IMR-90 (cell line): Measurements from ENCODE around the gene MAMDC4. TPM values are rescaled to one million over a fixed set of nuclear protein-coding genes. Genes with fewer than 3 reads are reported as not detected.
"Not testable (repeated sequence)": the region's sequence is repeated elsewhere in the genome, so short reads cannot be mapped to it uniquely, and the experiment has no call there.

ENCODE experiments used
- ATAC-seq: fragments of 200-7000 bp; cut with Tn5 transposase; 2 replicates; pipeline ENCODE4 v1.9.1; 2020; ENCODE audit warnings: low read depth, mild to moderate bottlenecking, moderate library complexity
- BruUV-seq: library from RNA; stranded (reverse); fragments of 400-500 nt; replicated peaks from 2 replicates; lab custom pipeline; 2021; lab: Mats Ljungman, UMichigan
- CTCF ChIA-PET: fragments of 300-600 bp; formaldehyde crosslinking; extraction: SDS; loops from one replicate; lab custom pipeline; 2021; ENCODE audit warnings: antibody characterized with exemption; lab: Yijun Ruan, JAX
- POLR2A ChIA-PET: fragments of 300-600 bp; sonication (Branson Sonifier 250); formaldehyde crosslinking; loops from one replicate; lab custom pipeline; 2022; ENCODE audit warnings: antibody characterized with exemption; ENCODE audit not compliant: unreplicated experiment; lab: Charles Lee
- DNase-seq: peaks from one replicate; pipeline ENCODE4 v3.0.0; 2013
- H2AFZ ChIP-seq: replicated peaks from 2 replicates; pipeline ENCODE3; 2013; ENCODE audit warnings: low read length, mild to moderate bottlenecking; ENCODE audit not compliant: poor library complexity
- H2AK5ac ChIP-seq: 2 replicates; pipeline ENCODE4 v1.6.1; 2013; ENCODE audit warnings: low read depth, low read length, inconsistent platforms
- H2AK9ac ChIP-seq: replicated peaks from 2 replicates; pipeline ENCODE3; 2013; ENCODE audit warnings: mild to moderate bottlenecking, low read depth, low read length, moderate library complexity; ENCODE audit not compliant: poor library complexity
- H2BK120ac ChIP-seq: 2 replicates; pipeline ENCODE4 v1.6.1; 2013; ENCODE audit warnings: low read depth, low read length, inconsistent platforms
- H2BK15ac ChIP-seq: 3 replicates; pipeline ENCODE4 v1.6.1; 2013; ENCODE audit warnings: low read depth, low read length, inconsistent platforms
- H2BK20ac ChIP-seq: 2 replicates; pipeline ENCODE4 v1.6.1; 2013; ENCODE audit warnings: low read depth, mild to moderate bottlenecking, inconsistent platforms, low read length, moderate library complexity
- H2BK5ac ChIP-seq: 2 replicates; pipeline ENCODE4 v1.6.1; 2013; ENCODE audit warnings: mild to moderate bottlenecking, low read depth, low read length, inconsistent platforms; ENCODE audit not compliant: poor library complexity, severe bottlenecking
- H3K14ac ChIP-seq: replicated peaks from 2 replicates; pipeline ENCODE4 v1.6.1; 2013; ENCODE audit warnings: low read depth, low read length, inconsistent platforms
- H3K18ac ChIP-seq: 2 replicates; pipeline ENCODE4 v1.6.1; 2013; ENCODE audit warnings: low read depth, low read length, control low read depth
- H3K23ac ChIP-seq: 2 replicates; pipeline ENCODE4 v1.6.1; 2013; ENCODE audit warnings: low read depth, low read length, inconsistent platforms
- H3K27ac ChIP-seq: 2 replicates; pipeline ENCODE4 v1.5.1; 2013; ENCODE audit warnings: mild to moderate bottlenecking, control low read depth, low read length; ENCODE audit not compliant: insufficient read depth
- H3K27me3 ChIP-seq: 2 replicates; pipeline ENCODE4 v1.6.1; 2013; ENCODE audit warnings: low read length; ENCODE audit not compliant: control insufficient read depth, insufficient read depth
- H3K36me3 ChIP-seq: 2 replicates; pipeline ENCODE4 v1.6.1; 2013; ENCODE audit warnings: low read length, mixed read lengths; ENCODE audit not compliant: control insufficient read depth, insufficient read depth
- H3K4ac ChIP-seq: 2 replicates; pipeline ENCODE4 v1.6.1; 2013; ENCODE audit warnings: low read depth, low read length, inconsistent platforms
- H3K4me1 ChIP-seq: 2 replicates; pipeline ENCODE4 v1.6.1; 2013; ENCODE audit warnings: low read length, mixed read lengths; ENCODE audit not compliant: control insufficient read depth, insufficient read depth
- H3K4me2 ChIP-seq: 2 replicates; pipeline ENCODE4 v1.6.1; 2013; ENCODE audit warnings: low read depth, mild to moderate bottlenecking, control low read depth, low read length, moderate library complexity
- H3K4me3 ChIP-seq: 2 replicates; pipeline ENCODE4 v1.5.1; 2013; ENCODE audit warnings: low read depth, mild to moderate bottlenecking, control low read depth, low read length, moderate library complexity; ENCODE audit not compliant: insufficient read depth
- H3K56ac ChIP-seq: 2 replicates; pipeline ENCODE4 v1.6.1; 2013; ENCODE audit warnings: low read length, inconsistent platforms; ENCODE audit not compliant: insufficient read depth; ENCODE audit errors: extremely low read depth
- H3K79me1 ChIP-seq, 2 experiments: 2 replicates each; pipeline ENCODE4 v1.6.1; 2013; ENCODE audit warnings: low read length in 2 of 2, inconsistent platforms in 1 of 2, low read depth in 1 of 2
- H3K9ac ChIP-seq: 2 replicates; pipeline ENCODE4 v1.6.1; 2013; ENCODE audit warnings: low read depth, low read length, control low read depth
- H3K9me1 ChIP-seq: 2 replicates; pipeline ENCODE4 v1.6.1; 2013; ENCODE audit warnings: low read length, inconsistent platforms; ENCODE audit not compliant: insufficient read depth
- H3K9me3 ChIP-seq: 2 replicates; pipeline ENCODE4 v1.6.1; 2013; ENCODE audit warnings: low read length; ENCODE audit not compliant: control insufficient read depth, insufficient read depth
- H4K20me1 ChIP-seq: 2 replicates; pipeline ENCODE4 v1.6.1; 2013; ENCODE audit warnings: low read length, inconsistent platforms; ENCODE audit not compliant: insufficient read depth
- H4K5ac ChIP-seq: 2 replicates; pipeline ENCODE4 v1.6.1; 2013; ENCODE audit warnings: mild to moderate bottlenecking, low read depth, low read length, control low read depth
- H4K8ac ChIP-seq, 2 experiments: 2 replicates each; pipeline ENCODE4 v1.6.1; 2013; ENCODE audit warnings: low read depth in 2 of 2, low read length in 2 of 2, control low read depth in 1 of 2, inconsistent platforms in 1 of 2
- H4K91ac ChIP-seq: 2 replicates; pipeline ENCODE4 v1.6.1; 2013; ENCODE audit warnings: low read depth, low read length, inconsistent platforms; ENCODE audit not compliant: insufficient read depth
- CHD1 ChIP-seq: IDR thresholded peaks from 2 replicates; pipeline ENCODE4 v1.6.1; 2012; ENCODE audit warnings: low read depth, low read length, improper control_type of control experiment
- MXI1 ChIP-seq: IDR thresholded peaks from 2 replicates; pipeline ENCODE4 v1.6.1; 2012; ENCODE audit warnings: low read depth, mild to moderate bottlenecking, low read length, moderate library complexity, borderline replicate concordance
- NFE2L2 ChIP-seq: fragments of 150-350 bp; IDR thresholded peaks from 2 replicates; pipeline ENCODE4 v1.6.1; 2016; ENCODE audit warnings: low read depth, mild to moderate bottlenecking, low read length
- RFX5 ChIP-seq: IDR thresholded peaks from 2 replicates; pipeline ENCODE4 v1.8.0; 2012; ENCODE audit warnings: low read depth, mild to moderate bottlenecking, low read length, moderate library complexity
- WGBS, 2 experiments: methylation state at CpG; one replicate each; pipeline versions ENCODE4 v1.1.5 to v1.1.7; 2013; ENCODE audit warnings: missing lambda C conversion rate in 2 of 2; ENCODE audit not compliant: insufficient read length in 1 of 2; ENCODE audit errors: extremely low coverage in 2 of 2; 5-methylcytosine and 5-hydroxymethylcytosine counted together
- dilution Hi-C: fragments of 300-500 bp; cut with HindIII; formaldehyde crosslinking; loops from one replicate; pipeline ENCODE4 v1.14.3; 2018; ENCODE audit warnings: low sequenced_read_pairs; ENCODE audit not compliant: unreplicated experiment
- in situ Hi-C: fragments of 300-500 bp; cut with MboI; formaldehyde crosslinking; loops from 3 replicates; pipeline ENCODE4 v1.14.3; 2019; ENCODE audit warnings: low sequenced_read_pairs, inconsistent platforms, mixed read lengths
- intact Hi-C: fragments of 100-400 bp; cut with micrococcal nuclease; formaldehyde crosslinking; loops from 2 replicates; pipeline ENCODE4 v1.10.0; 2022
- polyA plus RNA-seq, 3 experiments: library from polyadenylated mRNA; depleted of rRNA; stranded (reverse); fragments of >200 nt; gene quantifications; 2 replicates each; pipeline ENCODE4 v1.2.3, GENCODE V29; 2012; ENCODE audit warnings: low replicate concordance in 1 of 3
- total RNA-seq: library from RNA; depleted of rRNA; stranded (reverse); fragments of >200 nt; gene quantifications from 2 replicates; pipeline ENCODE4 v1.2.3, GENCODE V29; 2012

The MAMDC4 gene
- total and polyA plus RNA-seq, 2 of the 4 experiments (the other 2 are of a cell fraction) = 0.18 to 3.5 TPM

- H3K14ac ChIP-seq = no peak overlapping the region
- peaks cover 6% of the 10 kb centered on the region for H3K36me3 ChIP-seq
- DNase-seq = no peak
- H3K23ac ChIP-seq = no peak overlapping the region
- H3K4me3 ChIP-seq = no peak overlapping the region
- no peak overlapping the region for H3K56ac ChIP-seq
- H3K27ac ChIP-seq = no peak overlapping the region
- peaks cover 5% of the 10 kb centered on the region for H3K9me1 ChIP-seq
- H2BK5ac ChIP-seq = no peak overlapping the region
- no peak overlapping the region for H2BK20ac ChIP-seq
- peaks cover 3% of the 10 kb centered on the region for H3K4me1 ChIP-seq
- H3K79me1 ChIP-seq = peaks cover 15 to 30% of the 10 kb centered on the region in 2 experiments
- H3K27me3 ChIP-seq = no peaks in the 10 kb centered on the region
- 97% methylated on average over 6 of the region's 11 CpGs; no CpG with 5 or more reads in 1 of the 2 experiments for WGBS, 2 experiments
- H4K20me1 ChIP-seq = peaks cover 13% of the 10 kb centered on the region
- peaks cover 10% of the 10 kb centered on the region for H3K9me3 ChIP-seq
- H2BK120ac ChIP-seq = no peak overlapping the region
- ChIA-PET POLR2A (no interaction called here), CTCF (no interaction called here)
- no peak for ATAC-seq
- no peak overlapping the region for H3K4me2 ChIP-seq
- no peak overlapping the region for H3K18ac ChIP-seq
- no peak overlapping the region for H4K8ac ChIP-seq
- TF ChIP-seq MXI1 = no peak
- TF ChIP-seq CHD1 = no peak
- no peak for TF ChIP-seq NFE2L2
- TF ChIP-seq RFX5 = no peak
- no peak overlapping the region for H4K5ac ChIP-seq
- no peak overlapping the region for H2AFZ ChIP-seq
- H3K4ac ChIP-seq = no peak overlapping the region
- H2BK15ac ChIP-seq = no peak overlapping the region
- BruUV-seq = no TSS peak
- intact Hi-C loops = no loop called here
- no peak overlapping the region for H2AK5ac ChIP-seq
- no peak overlapping the region for H4K91ac ChIP-seq
- in situ Hi-C loops = no loop called here
- no peak overlapping the region for H2AK9ac ChIP-seq
- dilution Hi-C loops = no loop called here
- H3K9ac ChIP-seq = no peak overlapping the region
Measured at GRCh38 chr9:136868644-136869043, 16.5 kb downstream of the MAMDC4 start.

- CTCF ChIA-PET = not testable (repeated sequence)
Measured at GRCh38 chr9:136869611-136870010, 17.5 kb downstream of the MAMDC4 start.

More at GRCh38 chr9:136869611-136870010, 17.5 kb downstream of the MAMDC4 start:
- H3K14ac ChIP-seq, H4K5ac ChIP-seq, H2BK120ac ChIP-seq, H2BK5ac ChIP-seq, BruUV-seq, H3K27ac ChIP-seq, H2AK5ac ChIP-seq, H2BK15ac ChIP-seq, H4K91ac ChIP-seq, H3K9ac ChIP-seq, H3K36me3 ChIP-seq, H3K9me1 ChIP-seq, H3K4ac ChIP-seq, H3K4me3 ChIP-seq, H4K8ac ChIP-seq, H2AK9ac ChIP-seq, H2BK20ac ChIP-seq, H3K56ac ChIP-seq, dilution Hi-C loops, H2AFZ ChIP-seq, H3K23ac ChIP-seq, POLR2A ChIA-PET, H3K18ac ChIP-seq, ATAC-seq, H3K4me2 ChIP-seq, DNase-seq, intact Hi-C loops, H4K20me1 ChIP-seq, in situ Hi-C loops, H3K4me1 ChIP-seq, H3K9me3 ChIP-seq, H3K27me3 ChIP-seq: not testable (repeated sequence)
- peaks cover 7 to 23% of the 10 kb centered on the region in 2 experiments for H3K79me1 ChIP-seq
- no CpG with 5 or more reads among the region's 2 CpGs for WGBS, 2 experiments
